ENCODE measurements around the gene CDA.

The CDA gene

DNA sequence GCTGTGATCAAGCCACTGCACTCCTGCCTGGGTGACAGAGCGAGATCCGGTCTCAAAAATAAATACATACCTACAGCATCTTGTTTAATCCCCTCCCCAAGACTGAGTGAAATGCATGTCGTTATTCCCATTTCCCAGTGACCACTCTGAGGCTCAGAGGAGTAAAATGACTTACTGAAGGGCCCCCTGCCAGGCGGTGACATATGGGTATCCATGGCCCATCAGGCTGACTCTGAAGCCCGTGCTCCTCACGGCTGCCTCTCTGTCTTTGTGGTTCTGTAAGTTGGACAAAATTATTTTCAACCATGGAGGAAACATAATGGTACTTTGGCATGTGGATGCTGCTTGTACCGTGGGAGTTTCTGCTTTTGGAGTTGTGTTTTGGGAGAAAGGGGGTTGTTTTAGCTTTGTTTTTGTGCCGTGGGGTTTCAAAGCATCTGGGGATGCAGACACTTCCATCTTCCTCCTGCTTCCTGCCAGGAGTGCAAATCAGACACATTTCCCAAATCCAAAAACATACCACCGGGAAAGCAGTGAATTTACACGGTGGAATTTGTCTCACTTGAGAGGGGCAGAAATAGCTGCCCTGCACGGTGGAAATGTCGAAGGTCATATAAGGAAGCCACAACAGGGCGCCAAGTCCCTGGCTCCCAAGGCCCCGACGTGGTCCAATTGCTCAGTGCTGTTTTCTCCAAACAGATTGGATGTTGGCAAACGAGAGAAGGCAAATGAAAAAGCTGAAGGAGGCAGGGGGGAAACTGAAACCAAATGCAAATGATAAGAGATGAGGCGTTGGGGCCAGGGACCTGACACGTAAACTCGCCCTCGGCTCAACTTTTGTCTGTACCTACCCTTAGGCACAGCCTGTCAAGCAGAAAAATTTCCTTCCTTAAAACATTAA is 27.3 kb downstream of the CDA start:
- no peak for DNase-seq (ENCODE audit: low spot score)

DNA sequence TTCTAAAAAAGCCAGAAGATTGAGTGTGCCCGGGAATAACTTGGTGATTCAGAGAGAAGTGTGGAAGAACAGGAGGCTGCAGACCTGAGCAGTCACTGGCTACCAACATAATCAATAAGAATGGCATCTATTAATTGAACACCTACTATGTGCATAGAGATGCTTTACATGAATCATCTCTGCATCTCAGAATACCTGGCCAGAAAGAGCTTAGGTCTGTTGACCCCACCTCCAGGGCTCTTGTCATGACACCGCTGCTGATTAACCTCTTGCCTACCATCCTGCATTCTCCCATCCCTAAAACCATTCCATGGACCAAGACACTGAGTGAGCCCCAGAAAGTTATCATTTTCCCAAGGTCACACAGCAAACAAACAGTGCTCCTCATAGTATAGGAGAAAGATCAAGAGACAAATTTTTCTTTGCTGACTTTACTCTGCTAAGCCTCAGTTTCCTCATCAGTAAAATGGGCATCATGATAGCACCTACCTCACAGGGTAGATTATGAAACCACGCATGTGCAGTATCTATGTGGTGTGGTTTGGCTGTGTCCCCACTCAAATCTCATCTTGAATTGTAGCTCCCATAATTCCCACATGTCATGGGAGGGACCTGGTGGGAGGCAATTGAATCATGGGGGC is 28.1 kb downstream of the CDA start:
- no peak for DNase-seq (ENCODE audit: low spot score)

DNA sequence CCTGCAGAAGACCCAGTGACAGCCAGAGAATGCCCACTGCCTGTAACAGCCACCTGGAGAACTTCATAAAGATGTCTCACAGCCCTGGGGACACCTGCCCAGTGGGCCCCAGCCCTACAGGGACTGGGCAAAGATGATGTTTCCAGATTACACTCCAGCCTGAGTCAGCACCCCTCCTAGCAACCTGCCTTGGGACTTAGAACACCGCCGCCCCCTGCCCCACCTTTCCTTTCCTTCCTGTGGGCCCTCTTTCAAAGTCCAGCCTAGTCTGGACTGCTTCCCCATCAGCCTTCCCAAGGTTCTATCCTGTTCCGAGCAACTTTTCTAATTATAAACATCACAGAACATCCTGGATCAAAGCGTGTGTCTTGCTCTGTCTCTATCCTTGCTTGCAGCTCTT is 29.7 kb downstream of the CDA start:
- no peak for DNase-seq (ENCODE audit: low spot score)

DNA sequence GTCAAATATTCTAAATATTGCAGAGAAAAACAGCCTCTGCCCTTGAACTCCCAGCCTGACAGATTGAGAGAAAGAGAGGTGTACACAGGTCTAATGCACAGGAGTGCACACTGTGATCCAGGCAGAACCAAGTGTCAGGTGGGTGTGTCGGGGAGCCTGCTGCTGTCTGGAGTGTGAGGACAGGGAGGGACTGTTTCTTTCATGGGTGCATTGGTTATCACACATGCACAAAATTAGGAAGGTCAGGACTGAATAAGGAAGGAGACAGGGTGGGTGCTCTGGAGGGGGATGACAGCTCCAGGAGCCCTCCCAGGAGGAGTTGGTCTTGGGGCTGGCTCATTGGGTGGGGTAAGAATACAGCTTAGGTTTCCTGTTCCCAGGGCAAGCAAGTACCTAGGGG is 31.1 kb downstream of the CDA start:
- DNase-seq (ENCODE audit: low spot score), result no peak

DNA sequence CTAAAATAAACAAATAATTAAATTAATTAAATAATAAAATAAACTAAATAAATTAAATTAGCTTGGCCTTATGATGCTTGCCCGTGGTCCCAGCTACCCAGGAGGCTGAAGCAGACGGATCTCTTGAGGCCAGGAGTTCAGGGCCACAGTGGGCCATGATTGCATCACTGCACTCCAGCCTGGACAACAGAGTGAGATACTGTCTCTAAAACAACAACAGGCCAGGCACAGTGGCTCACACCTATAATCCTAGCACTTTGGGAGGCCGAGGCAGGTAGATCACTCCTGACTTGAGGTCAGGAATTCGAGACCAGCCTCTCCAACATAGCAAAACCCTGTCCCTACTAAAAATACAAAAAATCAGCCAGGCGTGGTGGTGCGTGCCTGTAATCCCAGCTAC is 32.1 kb downstream of the CDA start:
- no peak for DNase-seq (ENCODE audit: low spot score)

DNA sequence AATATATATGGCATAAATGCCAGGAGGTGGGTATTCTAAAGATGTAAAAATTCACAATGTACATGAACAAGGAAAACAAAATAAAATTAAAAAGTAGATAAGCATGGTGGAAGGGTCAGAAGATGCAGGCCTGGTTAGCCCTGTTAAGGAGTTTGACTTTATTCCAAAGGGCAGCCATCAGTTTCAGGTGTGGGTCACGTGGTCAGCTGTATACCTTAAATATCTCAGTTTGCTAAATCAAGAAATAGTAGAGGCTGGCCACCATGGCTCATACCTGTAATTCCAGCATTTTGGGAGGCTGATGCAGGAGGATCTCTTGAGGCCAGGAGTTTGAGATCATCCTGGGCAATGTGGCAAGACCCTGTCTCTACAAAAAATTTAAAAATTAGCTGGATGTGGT is 35.8 kb downstream of the CDA start:
- DNase-seq (ENCODE audit: low spot score), result no peak

DNA sequence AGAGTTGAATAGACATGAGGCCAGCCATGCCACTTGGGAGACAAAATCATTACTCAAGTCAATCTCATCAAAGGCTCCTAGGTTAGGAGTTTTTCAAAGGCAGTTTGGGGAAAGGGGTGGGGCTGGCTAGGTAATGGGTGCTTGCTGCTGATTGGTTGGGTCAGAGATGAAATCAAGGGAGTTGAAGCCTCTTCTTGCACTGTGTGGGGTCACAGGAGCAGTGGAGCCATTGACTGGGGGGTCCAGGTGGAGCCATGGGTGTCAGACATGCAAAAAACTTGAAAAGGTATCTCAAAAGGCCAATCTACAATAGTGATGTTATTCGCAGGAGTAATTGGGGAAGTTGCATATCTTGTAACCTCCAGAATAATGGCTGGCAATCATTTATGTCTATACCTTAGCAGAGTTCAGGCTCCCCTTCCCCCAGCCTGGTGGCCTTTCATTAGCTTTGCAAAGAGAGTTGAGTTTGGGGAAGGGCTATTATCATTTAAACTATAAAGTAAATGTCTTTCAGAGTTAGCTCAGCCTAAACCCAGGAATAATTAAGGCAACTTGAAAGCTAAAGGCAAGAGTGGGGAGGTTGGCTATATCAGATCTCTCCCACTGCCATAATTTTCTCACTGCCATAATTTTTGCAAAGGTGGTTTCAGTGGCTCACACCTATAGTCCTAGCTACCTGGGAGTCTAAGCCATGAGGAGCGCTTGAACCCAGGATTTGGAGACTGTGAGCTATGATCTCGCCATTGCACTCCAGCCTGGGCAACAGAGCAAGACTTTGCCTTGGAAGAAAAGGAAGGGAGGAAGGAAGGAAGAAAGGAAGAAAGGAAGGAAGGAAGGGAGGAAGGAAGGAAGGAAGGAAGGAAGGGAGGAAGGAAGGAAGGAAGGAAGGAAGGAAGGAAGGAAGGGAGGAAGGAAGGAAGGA is 36.5 kb downstream of the CDA start:
- DNase-seq (ENCODE audit: low spot score), result no peak

DNA sequence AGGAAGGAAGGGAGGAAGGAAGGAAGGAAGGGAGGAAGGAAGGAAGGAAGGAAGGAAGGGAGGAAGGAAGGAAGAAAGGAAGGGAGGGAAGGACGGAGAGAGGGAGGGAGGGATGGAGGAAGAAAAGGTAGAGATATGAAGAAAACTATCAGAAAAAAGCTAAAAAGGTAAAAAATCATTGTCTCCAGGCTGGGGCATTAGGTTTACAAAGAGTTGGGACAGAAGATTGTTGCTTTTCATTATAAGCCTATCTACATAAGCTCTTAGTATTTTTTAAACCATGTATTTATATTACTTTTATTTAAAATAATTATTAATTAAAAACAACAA is 37.2 kb downstream of the CDA start:
- DNase-seq (ENCODE audit: low spot score), result no peak

DNA sequence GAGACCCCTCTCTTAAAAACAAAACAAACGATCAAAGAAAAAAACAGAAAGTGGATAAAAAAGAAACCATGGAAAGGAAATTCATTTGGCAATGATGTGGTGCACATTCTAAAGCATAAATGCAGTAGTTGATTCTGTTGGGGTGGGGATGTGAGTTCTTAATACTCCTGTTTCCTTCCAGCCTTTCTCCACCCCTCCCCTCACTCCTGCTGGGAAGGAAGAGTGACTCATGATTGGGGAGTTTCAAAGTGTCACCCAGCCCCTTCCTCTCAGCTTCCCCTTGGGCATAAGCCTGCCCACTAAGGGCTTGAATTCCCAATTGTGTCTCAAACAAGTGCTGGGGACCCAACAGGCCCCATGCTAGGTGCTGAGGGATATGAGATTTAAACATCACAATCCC is 37.6 kb downstream of the CDA start:
- no peak for DNase-seq (ENCODE audit: low spot score)

DNA sequence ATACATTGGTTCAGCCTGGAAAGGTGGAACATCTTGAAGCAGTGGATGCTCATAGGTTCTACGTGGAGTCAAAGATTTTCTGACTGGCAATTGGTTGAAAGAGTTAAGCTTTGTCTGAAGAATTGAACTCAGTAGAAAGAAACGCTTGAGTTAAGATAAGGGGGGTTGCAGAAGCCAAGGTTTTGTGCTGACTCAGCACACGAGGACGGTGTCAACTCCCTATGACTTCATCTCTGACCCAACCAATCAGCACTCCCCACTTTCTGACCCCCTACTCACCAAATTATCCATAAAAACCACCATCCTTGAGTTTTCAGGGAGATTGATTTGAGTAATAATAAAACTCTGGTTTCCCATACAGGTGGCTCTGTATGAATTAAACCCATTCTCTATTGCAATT is 41.8 kb downstream of the CDA start:
- no peak for DNase-seq (ENCODE audit: low spot score)

DNA sequence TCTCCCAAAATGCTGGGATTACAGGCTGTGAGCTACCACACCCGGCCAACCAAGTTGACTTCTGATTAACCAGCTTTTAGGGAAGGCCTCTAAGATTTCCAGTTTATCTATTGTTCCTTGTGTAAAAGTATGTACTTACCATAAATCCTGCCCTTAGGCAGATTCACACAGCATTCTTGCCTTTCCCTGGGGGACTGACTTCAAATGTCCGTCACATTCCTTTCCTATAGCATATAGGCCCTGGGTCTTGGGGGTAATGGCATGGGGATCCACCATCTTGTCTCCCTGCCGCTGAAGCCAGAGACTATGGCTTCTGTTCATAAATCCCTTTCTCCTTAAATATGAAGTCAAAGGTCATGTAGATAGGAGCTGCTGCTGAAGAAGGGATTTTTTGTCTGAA is 43.5 kb downstream of the CDA start:
- peak; percentile 8 for DNase-seq (ENCODE audit: low spot score)

DNA sequence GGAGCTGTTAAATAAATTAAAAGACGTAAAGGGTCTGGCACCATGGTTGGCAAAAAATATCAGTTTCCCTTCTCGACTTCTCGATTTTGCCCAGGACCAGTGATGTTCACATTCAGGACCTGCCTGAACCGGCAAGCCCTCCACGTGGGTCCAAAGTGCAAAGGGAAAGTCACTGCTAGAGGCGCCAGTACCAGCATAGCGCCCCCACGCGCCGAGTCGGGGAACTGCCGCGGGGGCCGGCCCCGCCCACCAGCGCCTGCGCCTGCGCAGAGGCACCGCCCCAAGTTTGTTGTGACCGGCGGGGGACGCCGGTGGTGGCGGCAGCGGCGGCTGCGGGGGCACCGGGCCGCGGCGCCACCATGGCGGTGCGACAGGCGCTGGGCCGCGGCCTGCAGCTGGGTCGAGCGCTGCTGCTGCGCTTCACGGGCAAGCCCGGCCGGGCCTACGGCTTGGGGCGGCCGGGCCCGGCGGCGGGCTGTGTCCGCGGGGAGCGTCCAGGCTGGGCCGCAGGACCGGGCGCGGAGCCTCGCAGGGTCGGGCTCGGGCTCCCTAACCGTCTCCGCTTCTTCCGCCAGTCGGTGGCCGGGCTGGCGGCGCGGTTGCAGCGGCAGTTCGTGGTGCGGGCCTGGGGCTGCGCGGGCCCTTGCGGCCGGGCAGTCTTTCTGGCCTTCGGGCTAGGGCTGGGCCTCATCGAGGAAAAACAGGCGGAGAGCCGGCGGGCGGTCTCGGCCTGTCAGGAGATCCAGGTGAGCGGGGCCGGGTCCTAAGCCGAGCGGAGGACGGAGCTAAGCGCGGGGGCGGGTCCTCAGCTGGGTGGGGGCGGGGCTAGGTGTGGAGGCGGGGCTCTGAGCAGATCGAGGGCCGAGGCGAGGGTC is 44.5 kb downstream of the CDA start, which contains the start of gene PINK1:
PINK1 (plus strand) TSS at position 269 of the 875 bp plus-strand sequence; CDS start at position 360, 91 bp downstream.
- DNase-seq (ENCODE audit: low spot score), result peak; percentile 63

DNA sequence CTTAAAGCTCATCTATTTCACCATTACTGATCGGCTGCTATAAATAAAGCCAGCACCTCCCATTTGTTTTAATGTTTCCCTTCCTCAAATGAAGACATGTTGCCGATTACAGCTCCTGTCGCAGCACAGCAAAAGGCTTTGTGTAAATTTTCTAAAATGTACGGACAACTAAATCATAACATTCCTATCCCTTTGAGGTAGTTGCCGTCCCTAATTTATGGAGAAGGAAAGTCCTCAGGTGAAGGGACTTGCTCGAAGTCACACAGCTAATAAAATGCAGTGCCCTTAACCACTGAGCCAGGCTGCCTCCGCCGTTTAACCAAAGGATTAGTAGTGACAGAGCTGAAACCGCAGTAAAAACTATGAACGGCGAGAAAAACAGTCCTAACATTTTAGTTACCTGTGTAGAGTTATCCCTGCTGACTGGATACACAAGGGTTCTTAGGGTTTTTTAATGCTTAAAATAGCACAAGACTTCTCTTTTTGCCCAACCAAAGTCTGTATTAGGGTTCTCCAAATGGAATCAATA is 45.2 kb downstream of the CDA start:
- DNase-seq (ENCODE audit: low spot score), result no peak

DNA sequence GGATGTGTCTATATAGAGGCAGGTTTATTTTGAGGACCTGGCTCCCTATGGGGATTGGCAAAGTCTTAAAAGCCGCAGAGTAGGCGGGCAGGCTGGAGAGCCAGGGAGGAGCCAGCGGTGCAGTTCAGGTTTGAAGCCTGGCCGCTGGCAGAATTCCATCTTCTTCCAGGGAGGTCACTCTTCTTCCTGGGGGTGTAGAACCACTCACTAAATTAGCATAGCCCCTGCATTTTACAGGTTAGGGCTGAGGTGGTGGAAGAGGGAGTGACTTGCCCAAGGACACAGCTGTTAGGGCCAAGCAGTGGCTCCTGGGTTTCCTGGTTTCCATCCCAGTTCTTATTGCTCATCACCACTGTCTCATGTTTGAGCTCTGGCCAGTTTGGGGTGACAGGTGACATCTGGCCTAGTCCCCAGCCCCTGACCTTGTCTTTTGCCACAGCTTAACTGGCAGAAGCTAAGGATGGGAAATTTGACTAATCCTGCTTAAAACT is 45.7 kb downstream of the CDA start:
- peak; percentile 6 for DNase-seq (ENCODE audit: low spot score)

DNA sequence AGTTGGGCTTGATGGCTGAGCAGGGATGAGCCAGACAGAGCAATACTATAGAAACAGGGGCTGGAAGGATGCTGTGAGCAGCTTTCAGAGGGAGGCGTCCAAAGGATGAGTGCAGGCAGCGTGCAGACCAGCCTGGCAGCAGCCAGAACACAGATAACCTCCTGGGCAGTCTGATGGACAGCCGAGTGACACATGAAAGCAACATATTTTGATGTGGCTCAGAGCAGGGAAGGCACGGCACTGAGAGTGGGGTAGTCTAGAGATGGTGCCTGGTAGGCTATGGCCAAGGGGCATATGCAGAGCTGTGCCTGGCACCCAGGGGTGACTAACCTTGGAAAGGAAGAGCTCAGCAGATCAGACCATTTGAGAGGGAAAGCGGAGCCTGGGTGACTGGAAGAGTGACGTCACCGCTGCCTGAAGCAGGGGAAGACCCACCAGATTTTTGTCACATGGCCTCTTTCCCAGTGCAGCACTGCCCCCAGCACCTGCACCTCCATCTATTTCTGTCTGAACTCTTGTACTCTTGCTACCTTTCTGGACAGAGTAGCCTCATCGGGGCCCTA is 48.0 kb downstream of the CDA start:
- DNase-seq (ENCODE audit: low spot score), result no peak

DNA sequence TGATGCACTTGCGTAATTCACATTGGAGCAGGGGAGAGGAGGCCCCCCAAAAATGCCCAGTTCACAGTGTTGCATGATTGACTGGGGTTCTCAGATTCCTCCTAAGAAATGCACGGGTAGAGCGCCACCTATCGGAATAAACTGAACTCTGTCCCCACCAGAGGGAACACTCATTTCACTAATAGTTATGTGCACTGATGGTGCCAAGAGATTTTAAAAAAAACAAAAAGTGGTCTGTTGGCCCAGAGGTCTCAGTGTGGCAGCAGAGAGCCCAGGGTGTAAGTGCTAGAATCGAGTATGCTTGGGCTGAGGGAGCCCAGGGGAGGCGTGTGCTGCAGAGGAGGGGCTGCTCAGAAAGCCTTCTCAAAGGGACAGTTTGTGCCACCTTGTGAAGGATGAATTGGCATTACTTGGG is 51.3 kb downstream of the CDA start:
- peak; percentile 51 for DNase-seq (ENCODE audit: low spot score)

DNA sequence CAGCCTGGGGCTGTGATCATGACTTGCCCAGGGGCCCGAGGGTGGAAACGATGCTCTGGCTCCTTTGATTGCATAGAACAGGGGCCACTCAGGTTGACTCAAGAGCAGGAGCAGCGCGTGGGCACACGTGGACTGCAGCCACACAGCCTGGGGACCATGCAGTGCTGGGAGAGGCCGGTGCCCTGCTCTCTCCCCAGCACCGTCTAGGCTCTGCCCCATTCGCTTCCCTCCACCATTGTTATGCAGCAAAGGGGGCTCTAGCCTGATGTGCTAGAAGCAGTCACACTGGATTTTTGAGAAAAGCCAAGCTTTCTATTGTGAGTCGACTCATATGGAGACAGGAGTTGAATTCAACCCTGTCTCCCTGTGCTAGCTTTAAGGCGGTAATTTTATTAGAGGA is 53.1 kb downstream of the CDA start:
- DNase-seq (ENCODE audit: low spot score), result no peak

DNA sequence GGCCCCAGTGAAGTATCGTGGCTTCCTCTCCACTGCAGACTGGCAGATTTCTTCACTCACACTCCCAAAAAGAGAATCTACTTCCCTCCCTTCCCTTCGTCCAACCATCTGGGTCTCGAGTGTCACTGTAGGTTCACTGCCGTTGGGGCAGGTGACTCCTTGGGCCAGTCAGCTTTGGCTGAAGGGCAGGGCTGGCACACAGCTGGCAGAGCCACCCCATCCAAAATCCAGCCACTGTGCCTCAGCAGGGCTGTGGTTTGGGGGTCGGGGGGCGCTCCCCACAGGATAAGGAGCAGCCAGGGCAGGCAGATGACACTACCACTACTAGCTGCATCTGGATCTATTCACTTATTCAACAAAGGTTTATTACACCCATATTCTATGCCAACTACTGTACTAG is 54.2 kb downstream of the CDA start:
- DNase-seq (ENCODE audit: low spot score), result no peak

DNA sequence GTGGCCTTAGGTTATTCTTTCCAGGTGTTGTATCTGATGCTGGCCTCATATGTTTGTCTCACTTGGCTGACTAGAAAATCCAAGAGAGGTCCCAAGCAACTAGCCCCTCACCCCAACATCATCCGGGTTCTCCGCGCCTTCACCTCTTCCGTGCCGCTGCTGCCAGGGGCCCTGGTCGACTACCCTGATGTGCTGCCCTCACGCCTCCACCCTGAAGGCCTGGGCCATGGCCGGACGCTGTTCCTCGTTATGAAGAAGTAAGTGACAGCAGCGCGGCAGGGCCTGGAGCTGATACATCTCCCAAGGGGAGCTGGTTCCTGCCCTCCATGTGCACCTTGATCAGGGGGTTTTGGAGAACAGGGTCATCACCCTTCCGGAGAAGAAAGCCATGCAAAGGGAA is 55.5 kb downstream of the CDA start:
- no peak for DNase-seq (ENCODE audit: low spot score)

DNA sequence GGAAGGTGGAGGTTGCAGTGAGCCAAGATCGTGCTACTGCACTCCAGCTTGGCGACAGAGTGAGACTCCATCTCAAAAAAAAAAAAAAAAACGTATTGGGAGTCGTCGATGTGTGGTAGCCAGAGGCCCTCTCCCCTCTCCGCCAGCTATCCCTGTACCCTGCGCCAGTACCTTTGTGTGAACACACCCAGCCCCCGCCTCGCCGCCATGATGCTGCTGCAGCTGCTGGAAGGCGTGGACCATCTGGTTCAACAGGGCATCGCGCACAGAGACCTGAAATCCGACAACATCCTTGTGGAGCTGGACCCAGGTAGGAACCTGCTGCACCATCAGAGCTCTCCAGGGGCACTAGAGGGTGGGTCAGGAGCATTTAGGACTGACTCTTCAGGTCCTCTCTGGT is 56.5 kb downstream of the CDA start:
- no peak for DNase-seq (ENCODE audit: low spot score)

DNA sequence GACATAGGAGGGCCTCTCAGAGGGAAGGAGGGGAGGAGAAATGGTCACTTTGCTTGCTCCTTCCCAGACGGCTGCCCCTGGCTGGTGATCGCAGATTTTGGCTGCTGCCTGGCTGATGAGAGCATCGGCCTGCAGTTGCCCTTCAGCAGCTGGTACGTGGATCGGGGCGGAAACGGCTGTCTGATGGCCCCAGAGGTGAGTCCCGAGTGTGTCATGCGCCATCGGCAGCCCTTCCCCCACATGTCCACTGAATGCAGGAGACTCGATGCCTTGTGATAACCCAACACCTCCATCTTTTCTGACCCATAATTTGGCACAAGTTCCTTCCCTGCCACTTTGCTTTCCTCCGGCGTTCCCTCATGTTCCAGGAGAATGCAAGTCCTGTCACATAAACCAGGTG is 59.5 kb downstream of the CDA start:
- DNase-seq (ENCODE audit: low spot score), result no peak

Measured in COLO829 (cell line).